Tibial artery (tissue), 4 donors: ENCODE data around the gene ATP9B.

Experiments used
- DNase-seq, 2 donors: peaks; one replicate each; pipeline ENCODE4 v3.0.0-alpha.2; 2019
- H3K27ac ChIP-seq, 2 donors: fragments of 200-600 bp; sonication (generic) in 1 of 2; 1 replicate in 1 of 2; 2 replicates in 1 of 2; pipeline ENCODE4 v1.5.1; 2018 to 2019; ENCODE audit warnings: mild to moderate bottlenecking in 1 of 2
- H3K27me3 ChIP-seq, 2 donors: fragments of 200-600 bp; sonication (generic) in 1 of 2; one replicate each; pipeline versions ENCODE4 v1.5.1 to v1.6.0; 2016 to 2019
- H3K36me3 ChIP-seq, 3 donors: fragments of 200-600 bp; sonication (generic) in 2 of 3; one replicate each; pipeline ENCODE4 v1.5.1; 2016 to 2019; ENCODE audit warnings: mild to moderate bottlenecking in 2 of 3
- H3K4me1 ChIP-seq, 4 donors: fragments of 200-600 bp; sonication (generic) in 2 of 4; 1 replicate in 3 of 4; 2 replicates in 1 of 4; pipeline ENCODE4 v1.5.1; 2016 to 2019
- H3K4me3 ChIP-seq, 2 donors: fragments of 200-600 bp; sonication (generic) in 1 of 2; 1 replicate in 1 of 2; 2 replicates in 1 of 2; pipeline ENCODE4 v1.5.1; 2018 to 2019; ENCODE audit warnings: mild to moderate bottlenecking in 2 of 2
- H3K9me3 ChIP-seq, 3 donors: fragments of 200-600 bp; sonication (generic) in 1 of 3; one replicate each; pipeline ENCODE4 v1.5.1; 2016 to 2019
- intact Hi-C: fragments of 100-400 bp; cut with DNase I; formaldehyde crosslinking; loops from one replicate; pipeline ENCODE4 v1.15.0; 2023; ENCODE audit warnings: low total_unique reads
- TF ChIP-seq, protein P1 (sequence below), 2 experiments: fragments of 200-600 bp in 1 of 2; fragments of 450-650 bp in 1 of 2; IDR thresholded peaks; one replicate each; pipeline ENCODE4 v1.5.1; 2017 to 2019; ENCODE audit warnings: antibody characterized with exemption in 2 of 2, mild to moderate bottlenecking in 1 of 2, moderate library complexity in 1 of 2

Gene ATP9B

DNA sequence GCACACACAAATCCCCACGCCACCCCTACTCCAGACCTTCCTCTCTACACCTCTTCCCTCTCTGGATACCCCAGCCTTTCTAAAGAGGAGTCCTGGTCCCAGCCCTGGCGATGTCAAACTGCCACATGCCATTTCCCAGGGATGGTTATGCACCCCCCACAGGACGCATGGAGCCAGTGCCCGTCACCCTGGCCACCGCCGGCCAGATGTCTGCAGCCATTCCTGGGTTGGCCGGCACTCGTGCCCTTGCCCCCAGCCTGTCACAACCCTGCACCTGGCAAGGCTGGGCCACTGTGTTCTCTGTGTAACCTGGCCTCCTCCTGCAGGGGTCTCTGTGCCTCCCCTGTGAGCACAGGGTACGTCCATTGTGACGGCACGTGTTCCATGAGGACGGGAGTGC is 268.4 kb downstream of the ATP9B start:
- Histone ChIP-seq H3K4me3 (no peak overlapping the region), H3K4me1 (no peaks in the 10 kb centered on the region), H3K36me3 (peaks cover 8 to 74% (median 50%) of the 10 kb centered on the region in 3 donors), H3K27me3 (no peaks in the 10 kb centered on the region), H3K9me3 (no peaks in the 10 kb centered on the region), H3K27ac (no peak overlapping the region)
- TF ChIP-seq, protein P1, sequence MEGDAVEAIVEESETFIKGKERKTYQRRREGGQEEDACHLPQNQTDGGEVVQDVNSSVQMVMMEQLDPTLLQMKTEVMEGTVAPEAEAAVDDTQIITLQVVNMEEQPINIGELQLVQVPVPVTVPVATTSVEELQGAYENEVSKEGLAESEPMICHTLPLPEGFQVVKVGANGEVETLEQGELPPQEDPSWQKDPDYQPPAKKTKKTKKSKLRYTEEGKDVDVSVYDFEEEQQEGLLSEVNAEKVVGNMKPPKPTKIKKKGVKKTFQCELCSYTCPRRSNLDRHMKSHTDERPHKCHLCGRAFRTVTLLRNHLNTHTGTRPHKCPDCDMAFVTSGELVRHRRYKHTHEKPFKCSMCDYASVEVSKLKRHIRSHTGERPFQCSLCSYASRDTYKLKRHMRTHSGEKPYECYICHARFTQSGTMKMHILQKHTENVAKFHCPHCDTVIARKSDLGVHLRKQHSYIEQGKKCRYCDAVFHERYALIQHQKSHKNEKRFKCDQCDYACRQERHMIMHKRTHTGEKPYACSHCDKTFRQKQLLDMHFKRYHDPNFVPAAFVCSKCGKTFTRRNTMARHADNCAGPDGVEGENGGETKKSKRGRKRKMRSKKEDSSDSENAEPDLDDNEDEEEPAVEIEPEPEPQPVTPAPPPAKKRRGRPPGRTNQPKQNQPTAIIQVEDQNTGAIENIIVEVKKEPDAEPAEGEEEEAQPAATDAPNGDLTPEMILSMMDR (IDR thresholded peaks at IDR 0.05), result no peak
- DNase-seq, result no peak
- intact Hi-C loops, result no loop called here

DNA sequence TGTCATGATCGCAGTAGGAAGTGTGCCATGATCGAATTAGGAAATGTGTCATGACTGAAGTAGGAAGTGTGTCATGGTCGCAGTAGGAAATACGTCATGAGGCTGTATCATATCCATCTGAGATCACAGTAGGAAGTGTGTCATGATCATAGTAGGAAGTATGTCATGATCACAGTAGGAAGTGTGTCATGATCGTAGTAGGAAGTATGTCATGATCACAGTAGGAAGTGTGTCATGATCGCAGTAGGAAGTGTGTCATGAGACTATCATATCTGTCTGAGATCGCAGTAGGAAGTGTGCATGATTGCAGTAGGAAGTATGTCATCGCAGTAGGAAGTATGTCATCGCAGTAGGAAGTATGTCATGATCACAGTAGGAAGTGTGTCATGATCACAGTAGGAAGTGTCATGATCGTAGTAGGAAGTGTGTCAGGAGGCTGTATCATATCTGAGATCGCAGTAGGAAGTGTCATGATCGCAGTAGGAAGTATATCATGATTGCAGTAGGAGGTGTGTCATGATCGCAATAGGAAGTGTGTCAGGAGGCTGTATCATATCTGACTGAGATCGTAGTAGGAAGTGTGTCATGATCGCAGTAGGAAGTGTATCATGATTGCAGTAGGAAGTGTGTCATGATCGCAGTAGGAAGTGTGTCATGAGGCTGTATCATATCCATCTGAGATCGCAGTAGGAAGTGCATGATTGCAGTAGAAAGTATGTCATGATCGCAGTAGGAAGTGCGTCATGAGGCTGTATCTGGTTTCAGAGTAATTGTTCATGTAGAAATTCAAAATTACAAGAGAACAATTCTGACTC is 270.1 kb downstream of the ATP9B start:
- DNase-seq, result no peak
- TF ChIP-seq, protein P1 (IDR thresholded peaks at IDR 0.05), result no peak
- Histone ChIP-seq H3K36me3 (peaks cover 11 to 66% (median 51%) of the 10 kb centered on the region in 3 donors), H3K4me1 (no peaks in the 10 kb centered on the region), H3K9me3 (no peaks in the 10 kb centered on the region), H3K4me3 (no peak overlapping the region), H3K27ac (no peak overlapping the region), H3K27me3 (no peaks in the 10 kb centered on the region)
- intact Hi-C loops, result no loop called here

DNA sequence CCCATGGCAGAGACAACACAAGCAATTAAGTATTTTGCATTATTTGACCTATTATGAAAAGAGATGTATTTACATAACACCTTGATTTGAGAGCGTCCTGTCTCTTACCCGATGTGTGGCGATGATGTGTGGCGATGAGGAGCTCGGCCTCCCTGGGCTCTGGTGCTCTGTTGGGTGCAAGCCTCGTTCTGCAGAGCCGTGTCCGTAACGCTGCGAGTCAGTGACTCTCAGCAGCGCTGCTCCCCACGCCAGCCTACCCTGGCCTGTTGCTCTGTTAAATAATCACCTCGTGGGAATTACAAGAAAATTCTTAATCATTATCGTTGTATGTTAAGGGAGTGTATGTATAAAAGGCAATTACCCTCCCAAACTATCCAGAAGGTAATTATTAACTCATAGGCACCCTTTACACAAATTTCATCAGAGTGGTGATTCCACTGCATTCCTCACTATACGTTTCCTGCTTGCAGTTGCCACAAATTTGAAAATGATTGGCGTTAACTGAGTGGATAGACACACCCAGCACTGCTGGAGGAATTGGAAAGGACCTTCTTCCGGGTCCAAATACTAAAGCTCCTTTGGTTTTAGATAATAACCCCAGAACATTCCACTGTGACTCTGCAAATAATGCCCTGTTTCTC is 274.5 kb downstream of the ATP9B start:
- H3K4me3 ChIP-seq, result no peak overlapping the region
- peaks cover 48 to 66% (median 66%) of the 10 kb centered on the region in 3 donors for H3K36me3 ChIP-seq

DNA sequence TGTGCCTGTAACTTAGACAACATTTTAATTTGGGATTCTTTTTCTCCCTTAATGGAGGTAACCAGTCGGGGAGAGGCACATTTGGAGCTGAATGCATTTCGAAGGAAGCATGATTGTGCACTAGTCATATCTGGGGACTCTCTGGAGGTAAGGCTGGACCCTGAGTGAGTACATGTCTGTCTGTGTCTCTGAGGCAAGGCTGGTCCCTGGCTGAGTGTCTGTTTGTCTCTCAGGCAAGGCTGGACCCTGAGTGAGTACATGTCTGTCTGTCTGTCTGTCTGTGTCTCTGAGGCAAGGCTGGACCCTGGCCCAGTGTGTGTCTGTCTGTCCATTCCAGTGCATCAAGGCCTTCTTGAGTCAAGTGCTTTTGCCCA is 275.0 kb downstream of the ATP9B start:
- Histone ChIP-seq H3K9me3 (no peaks in the 10 kb centered on the region), H3K27me3 (no peaks in the 10 kb centered on the region), H3K27ac (no peak overlapping the region), H3K4me3 (no peak overlapping the region), H3K4me1 (no peaks in the 10 kb centered on the region), H3K36me3 (peaks cover 52 to 67% (median 66%) of the 10 kb centered on the region in 3 donors)
- no peak for DNase-seq
- TF ChIP-seq, protein P1 (IDR thresholded peaks at IDR 0.05), result no peak
- intact Hi-C loops, result no loop called here

More for the DNA sequence above, 274.5 kb downstream of the ATP9B start:
- Histone ChIP-seq H3K27ac (no peak overlapping the region), H3K4me1 (no peaks in the 10 kb centered on the region), H3K27me3 (no peaks in the 10 kb centered on the region), H3K9me3 (no peaks in the 10 kb centered on the region)
- TF ChIP-seq, protein P1 (IDR thresholded peaks at IDR 0.05), result no peak
- no peak for DNase-seq
- intact Hi-C loops, result no loop called here

DNA sequence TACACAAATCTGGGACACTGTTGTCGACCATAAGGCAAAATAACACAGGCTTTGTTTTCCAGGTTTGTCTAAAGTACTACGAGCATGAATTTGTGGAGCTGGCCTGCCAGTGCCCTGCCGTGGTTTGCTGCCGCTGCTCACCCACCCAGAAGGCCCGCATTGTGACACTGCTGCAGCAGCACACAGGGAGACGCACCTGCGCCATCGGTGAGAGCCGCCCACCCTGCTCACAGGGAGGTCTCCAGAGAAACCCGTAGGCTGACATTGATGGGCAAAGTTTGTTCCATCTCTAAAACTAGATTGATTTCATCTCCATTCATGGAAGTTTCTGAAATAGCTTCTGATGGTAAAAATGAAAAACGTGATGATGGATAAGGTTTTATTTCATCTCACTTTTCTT is 276.2 kb downstream of the ATP9B start:
- TF ChIP-seq, protein P1 (IDR thresholded peaks at IDR 0.05), result no peak
- no peak for DNase-seq
- no peaks in the 10 kb centered on the region for H3K27me3 ChIP-seq
- H3K4me1 ChIP-seq, result no peaks in the 10 kb centered on the region
- intact Hi-C loops, result no loop called here
- no peak overlapping the region for H3K4me3 ChIP-seq
- H3K36me3 ChIP-seq, result peaks cover 64 to 74% (median 69%) of the 10 kb centered on the region in 3 donors
- H3K27ac ChIP-seq, result no peak overlapping the region
- H3K9me3 ChIP-seq, result no peaks in the 10 kb centered on the region
